Adrenal gland (tissue), 5 donors: Measurements from ENCODE around the gene TRAPPC10.

Experiments used
- CTCF ChIP-seq, 6 experiments: fragments of 450-650 bp in 4 of 6; fragments of 200-600 bp in 2 of 6; sonication (generic) in 1 of 6; IDR thresholded peaks; 1 replicate in 5 of 6; 2 replicates in 1 of 6; pipeline versions ENCODE4 v1.5.1 to v1.8.0; 2016 to 2021; ENCODE audit warnings: antibody characterized with exemption in 6 of 6, mild to moderate bottlenecking in 2 of 6, moderate library complexity in 1 of 6
- POLR2A ChIP-seq, 2 donors: fragments of 450-650 bp; IDR thresholded peaks; one replicate each; pipeline ENCODE4 v1.6.1; 2017; ENCODE audit warnings: antibody characterized with exemption in 2 of 2, mild to moderate bottlenecking in 2 of 2, moderate library complexity in 1 of 2
- donor health status: DM: no; HTN: no; CAD: no.

GRCh38 chr21:43970551-43970950, 41.6 kb upstream of the TRAPPC10 start:
- no peak for TF ChIP-seq POLR2A (IDR thresholded peaks at IDR 0.05)
- no peak for TF ChIP-seq CTCF (IDR thresholded peaks at IDR 0.05)
